Uterus (tissue), 4 donors: ENCODE results near the gene EPHB2. TPM values are rescaled to one million over a fixed set of nuclear protein-coding genes. Genes with fewer than 3 reads are reported as not detected.

Source experiments
- DNase-seq, 2 donors: peaks; one replicate each; pipeline ENCODE4 v3.0.0-alpha.2; 2019 to 2020
- H3K27ac ChIP-seq, 2 donors: fragments of 200-600 bp; sonication (generic); 1 replicate in 1 of 2; 2 replicates in 1 of 2; pipeline ENCODE4 v1.5.1; 2016 to 2018
- H3K27me3 ChIP-seq, 2 donors: fragments of 200-600 bp; sonication (generic); one replicate each; pipeline ENCODE4 v1.5.1; 2018 to 2019; ENCODE audit warnings: control low read depth in 1 of 2
- H3K36me3 ChIP-seq, 2 donors: fragments of 200-600 bp; sonication (generic); one replicate each; pipeline ENCODE4 v1.5.1; 2019; ENCODE audit warnings: control low read depth in 1 of 2
- H3K4me1 ChIP-seq, 2 donors: fragments of 200-600 bp; sonication (generic); one replicate each; pipeline ENCODE4 v1.5.1; 2018 to 2019; ENCODE audit warnings: control low read depth in 1 of 2
- H3K4me3 ChIP-seq, 2 donors: fragments of 200-600 bp; sonication (generic); 1 replicate in 1 of 2; 2 replicates in 1 of 2; pipeline ENCODE4 v1.5.1; 2018 to 2019; ENCODE audit warnings: mild to moderate bottlenecking in 1 of 2
- H3K9me3 ChIP-seq, 2 donors: fragments of 200-600 bp; sonication (generic); one replicate each; pipeline ENCODE4 v1.5.1; 2019; ENCODE audit warnings: control low read depth in 1 of 2
- POLR2A ChIP-seq, 2 donors: fragments of 450-650 bp; IDR thresholded peaks; one replicate each; pipeline ENCODE4 v1.6.1; 2016; ENCODE audit warnings: antibody characterized with exemption in 2 of 2, mild to moderate bottlenecking in 1 of 2, moderate library complexity in 1 of 2
- intact Hi-C: fragments of 100-400 bp; cut with DNase I; formaldehyde crosslinking; loops from one replicate; pipeline ENCODE4 v1.15.1; 2023; ENCODE audit warnings: low total_unique reads
- total RNA-seq, 4 donors: library from RNA; depleted of rRNA in 3 of 4; stranded (reverse); fragments of >200 nt in 3 of 4; gene quantifications; one replicate each; pipeline versions ENCODE4 v1.1.0 to v1.2.4, GENCODE V29; 2014 to 2023
- TF ChIP-seq, protein P1 (sequence below), 4 experiments: fragments of 200-600 bp in 2 of 4; fragments of 450-650 bp in 2 of 4; sonication (generic) in 2 of 4; IDR thresholded peaks; one replicate each; pipeline ENCODE4 v1.5.1; 2016 to 2019; ENCODE audit warnings: antibody characterized with exemption in 4 of 4, mild to moderate bottlenecking in 2 of 4, moderate library complexity in 1 of 4
- donor health status: DM: yes; HTN: yes; CAD: no.

Gene EPHB2
- total RNA-seq, 4 donors from 2014 or later, result under 0.01 to 49.6 (median 2.2) TPM

DNA sequence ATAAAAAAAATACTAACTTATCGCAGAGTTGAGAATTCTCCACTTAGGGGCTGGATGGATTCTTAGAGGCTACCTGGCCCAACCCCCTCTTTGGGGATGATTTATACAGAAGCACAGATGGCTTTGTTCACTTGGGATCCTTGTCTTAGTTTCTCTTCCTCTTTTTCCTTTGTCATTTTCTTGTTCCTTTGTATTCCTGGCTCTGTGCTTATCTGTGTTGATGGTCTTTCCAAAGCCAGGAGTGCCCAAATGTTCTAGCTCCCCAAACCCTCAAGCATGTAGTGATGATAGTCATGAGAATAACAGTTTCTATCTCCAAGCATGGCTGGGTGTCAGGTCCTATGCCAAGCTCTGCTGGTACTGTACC lies 27.4 kb downstream of the EPHB2 start:
- peaks cover 0 to 3% of the 10 kb centered on the region in 2 donors for H3K4me1 ChIP-seq
- H3K9me3 ChIP-seq, result no peaks in the 10 kb centered on the region
- no peak overlapping the region for H3K4me3 ChIP-seq
- DNase-seq, result no peak
- no peaks in the 10 kb centered on the region for H3K36me3 ChIP-seq
- H3K27me3 ChIP-seq, result no peaks in the 10 kb centered on the region
- H3K27ac ChIP-seq, result no peak overlapping the region
- TF ChIP-seq POLR2A (IDR thresholded peaks at IDR 0.05), result no peak
- TF ChIP-seq, protein P1, sequence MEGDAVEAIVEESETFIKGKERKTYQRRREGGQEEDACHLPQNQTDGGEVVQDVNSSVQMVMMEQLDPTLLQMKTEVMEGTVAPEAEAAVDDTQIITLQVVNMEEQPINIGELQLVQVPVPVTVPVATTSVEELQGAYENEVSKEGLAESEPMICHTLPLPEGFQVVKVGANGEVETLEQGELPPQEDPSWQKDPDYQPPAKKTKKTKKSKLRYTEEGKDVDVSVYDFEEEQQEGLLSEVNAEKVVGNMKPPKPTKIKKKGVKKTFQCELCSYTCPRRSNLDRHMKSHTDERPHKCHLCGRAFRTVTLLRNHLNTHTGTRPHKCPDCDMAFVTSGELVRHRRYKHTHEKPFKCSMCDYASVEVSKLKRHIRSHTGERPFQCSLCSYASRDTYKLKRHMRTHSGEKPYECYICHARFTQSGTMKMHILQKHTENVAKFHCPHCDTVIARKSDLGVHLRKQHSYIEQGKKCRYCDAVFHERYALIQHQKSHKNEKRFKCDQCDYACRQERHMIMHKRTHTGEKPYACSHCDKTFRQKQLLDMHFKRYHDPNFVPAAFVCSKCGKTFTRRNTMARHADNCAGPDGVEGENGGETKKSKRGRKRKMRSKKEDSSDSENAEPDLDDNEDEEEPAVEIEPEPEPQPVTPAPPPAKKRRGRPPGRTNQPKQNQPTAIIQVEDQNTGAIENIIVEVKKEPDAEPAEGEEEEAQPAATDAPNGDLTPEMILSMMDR (IDR thresholded peaks at IDR 0.05), result no peak
- intact Hi-C loops, result no loop called here

DNA sequence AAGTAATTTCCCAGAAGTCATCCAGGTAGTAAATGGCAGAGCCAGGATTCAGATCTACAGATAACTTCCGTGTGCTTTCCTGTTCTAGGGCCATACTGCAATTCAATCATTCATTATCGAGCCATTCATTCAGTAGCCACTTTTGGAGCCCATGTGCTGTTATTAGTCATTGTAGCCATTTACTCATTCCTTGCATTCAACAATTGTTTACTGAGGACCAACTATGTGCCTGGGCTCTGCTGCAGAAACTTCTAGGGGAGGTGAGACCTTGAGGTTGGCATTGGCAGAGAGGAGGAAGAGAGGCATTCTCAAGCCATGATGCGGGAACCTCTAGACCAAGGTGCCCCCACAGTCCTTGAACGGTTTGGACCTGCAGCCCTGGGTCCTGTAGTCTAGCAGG lies 27.9 kb downstream of the EPHB2 start:
- H3K4me1 ChIP-seq, result peaks cover 0 to 3% of the 10 kb centered on the region in 2 donors
- no peak overlapping the region for H3K4me3 ChIP-seq
- TF ChIP-seq POLR2A (IDR thresholded peaks at IDR 0.05), result no peak
- TF ChIP-seq, protein P1 (IDR thresholded peaks at IDR 0.05), result no peak
- no peaks in the 10 kb centered on the region for H3K27me3 ChIP-seq
- H3K36me3 ChIP-seq, result no peaks in the 10 kb centered on the region
- no peak for DNase-seq
- no peaks in the 10 kb centered on the region for H3K9me3 ChIP-seq
- no peak overlapping the region for H3K27ac ChIP-seq
- intact Hi-C loops, result no loop called here

DNA sequence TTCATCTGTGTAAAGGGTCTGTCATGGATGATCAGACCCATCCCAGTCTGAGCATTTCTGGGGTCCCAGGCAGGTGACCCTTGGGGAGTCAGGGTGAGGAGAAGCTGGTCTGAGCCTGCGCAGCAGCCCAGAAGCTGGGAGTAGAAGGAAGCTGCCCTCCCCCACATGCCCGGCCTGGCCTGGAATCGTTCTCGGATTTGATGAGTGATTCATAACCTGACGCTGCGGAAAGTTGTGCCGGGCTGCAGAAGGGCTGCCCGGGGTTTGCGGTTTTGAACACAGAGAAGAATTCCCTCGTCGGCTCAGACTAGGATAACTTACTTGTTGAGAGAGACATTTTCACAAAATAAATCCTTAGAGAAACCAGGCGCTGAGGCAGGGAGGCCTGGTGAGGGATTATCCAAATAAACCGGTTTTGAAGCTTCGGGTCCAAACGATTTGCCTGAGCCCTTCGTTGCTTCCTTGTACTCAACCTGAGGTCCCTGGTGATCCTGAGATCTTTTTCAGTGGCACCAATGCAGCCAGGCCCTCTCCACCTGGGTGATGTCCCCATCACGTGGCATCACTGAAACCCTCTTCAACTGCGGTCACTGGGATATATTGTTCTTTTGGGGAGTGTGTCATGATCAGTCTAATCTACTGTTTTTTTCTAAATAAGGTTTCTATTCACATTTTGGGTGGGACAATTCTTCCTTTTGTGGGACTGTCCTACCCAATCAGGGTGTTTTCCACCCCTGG lies 29.2 kb downstream of the EPHB2 start:
- Histone ChIP-seq H3K4me3 (no peak overlapping the region), H3K9me3 (no peaks in the 10 kb centered on the region), H3K27ac (no peak overlapping the region), H3K36me3 (no peaks in the 10 kb centered on the region), H3K27me3 (no peaks in the 10 kb centered on the region), H3K4me1 (peaks cover 0 to 3% of the 10 kb centered on the region in 2 donors)
- peak in 1 of 2 donors; percentile 62 for DNase-seq
- intact Hi-C loops, result no loop called here
- TF ChIP-seq POLR2A (IDR thresholded peaks at IDR 0.05), result no peak
- TF ChIP-seq, protein P1 (IDR thresholded peaks at IDR 0.05), result no peak

DNA sequence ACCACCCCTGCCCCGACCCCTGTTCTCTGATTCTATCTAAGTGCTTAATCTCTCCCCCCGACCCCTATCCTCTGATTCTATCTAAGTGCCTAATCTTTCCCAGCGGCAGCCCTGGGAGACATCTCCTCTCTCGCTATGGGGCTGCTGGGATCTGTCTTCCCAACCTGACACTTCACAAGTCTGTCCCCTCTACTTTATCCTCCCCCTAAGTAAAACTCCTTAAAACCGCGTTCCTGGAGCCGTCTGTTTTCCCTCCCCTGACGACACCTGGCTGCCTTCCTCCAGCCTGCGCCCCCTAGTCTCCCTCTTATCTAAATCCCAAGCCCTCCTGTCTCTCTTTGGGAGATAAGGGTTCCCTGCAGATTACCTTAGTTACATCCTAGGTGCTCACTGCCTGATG lies 30.5 kb downstream of the EPHB2 start:
- intact Hi-C loops, result no loop called here
- TF ChIP-seq POLR2A (IDR thresholded peaks at IDR 0.05), result no peak
- TF ChIP-seq, protein P1 (IDR thresholded peaks at IDR 0.05), result no peak
- no peaks in the 10 kb centered on the region for H3K9me3 ChIP-seq
- no peak overlapping the region for H3K4me3 ChIP-seq
- DNase-seq, result no peak
- no peaks in the 10 kb centered on the region for H3K27me3 ChIP-seq
- no peaks in the 10 kb centered on the region for H3K36me3 ChIP-seq
- H3K4me1 ChIP-seq, result peaks cover 0 to 3% of the 10 kb centered on the region in 2 donors
- H3K27ac ChIP-seq, result no peak overlapping the region

DNA sequence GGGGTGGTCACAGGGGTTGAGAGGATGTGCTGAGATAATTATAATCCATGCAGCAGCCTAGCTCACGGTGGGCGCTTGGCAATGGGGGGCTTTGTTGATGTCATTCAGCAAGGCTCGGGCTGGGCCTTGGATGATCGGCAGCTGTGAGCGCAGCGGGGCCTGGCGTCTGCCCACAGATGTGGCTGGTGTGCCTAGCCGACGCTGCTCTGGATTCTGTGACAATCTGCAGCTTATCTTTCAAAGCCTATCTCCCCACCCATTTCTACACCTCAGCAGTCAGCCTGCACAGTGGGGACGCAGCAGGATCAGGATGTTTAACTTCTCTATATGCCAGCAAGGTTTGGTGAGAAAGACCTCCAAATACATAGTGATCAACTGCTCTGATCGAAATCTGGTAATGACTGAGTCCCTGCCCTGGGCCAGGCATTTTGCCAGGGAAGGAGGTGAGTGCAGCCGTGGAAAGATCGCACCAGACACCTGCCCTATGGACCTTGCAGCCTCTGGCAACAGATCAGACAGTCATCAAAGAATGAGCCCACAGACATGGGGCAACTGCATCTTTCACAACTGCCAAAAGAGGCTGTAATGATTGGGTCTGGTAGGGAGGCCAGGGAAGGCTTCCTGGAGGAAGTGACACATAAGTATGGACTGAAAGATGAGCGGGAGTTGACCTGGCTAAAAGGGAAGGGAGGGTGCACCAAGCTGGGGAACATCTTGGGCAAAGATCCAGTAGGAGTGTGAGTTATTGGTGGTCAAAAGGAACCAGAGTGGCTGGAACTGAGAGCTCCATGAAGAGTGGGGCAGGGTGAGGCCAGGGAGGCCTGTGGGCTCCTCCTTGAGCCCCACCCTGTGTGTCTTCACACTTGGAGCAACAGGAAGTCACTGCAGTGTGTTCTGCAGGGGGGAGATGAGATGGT lies 35.3 kb downstream of the EPHB2 start:
- DNase-seq, result no peak
- Histone ChIP-seq H3K36me3 (no peaks in the 10 kb centered on the region), H3K27me3 (no peaks in the 10 kb centered on the region), H3K27ac (no peak overlapping the region), H3K4me1 (no peaks in the 10 kb centered on the region), H3K9me3 (no peaks in the 10 kb centered on the region), H3K4me3 (no peak overlapping the region)
- intact Hi-C loops, result no loop called here
- no peak for TF ChIP-seq POLR2A (IDR thresholded peaks at IDR 0.05)
- TF ChIP-seq, protein P1 (IDR thresholded peaks at IDR 0.05), result no peak
